Measurements from ENCODE around the gene TM9SF1. TPM values are rescaled to one million over a fixed set of nuclear protein-coding genes. Genes with fewer than 3 reads are reported as not detected.

The TM9SF1 gene
- total and polyA plus RNA-seq, 4 donors: 32.7 to 71.9 (median 52.0) TPM

- Histone ChIP-seq H3K27me3 (ENCODE audit: control insufficient read depth in 3 of 3, insufficient read depth in 3 of 3, low read length in 2 of 3) (no peaks in the 10 kb centered on the region), H3K36me3 (ENCODE audit: control insufficient read depth in 4 of 4, insufficient read depth in 4 of 4, low read length in 4 of 4) (peaks cover 9 to 27% (median 14%) of the 10 kb centered on the region in 4 donors)
- peak; percentile 86 for ATAC-seq (ENCODE audit: insufficient read depth, low FRiP score)
Observed at GRCh38 chr14:24232121-24232644, 36.9 kb upstream of the TM9SF1 start, which contains the start of gene NEDD8. Gene NEDD8 (minus strand): TSS chr14:24232367. CDS start chr14:24232267, 100 bp downstream.

GRCh38 chr14:24231263-24232120, 36.3 kb upstream of the TM9SF1 start:
- no peaks in the 10 kb centered on the region for H3K27me3 ChIP-seq (ENCODE audit: control insufficient read depth in 3 of 3, insufficient read depth in 3 of 3, low read length in 2 of 3)
- TF ChIP-seq CTCF (IDR thresholded peaks at IDR 0.05; ENCODE audit: control extremely low read depth, extremely low read depth): no peak
- WGBS, 2 donors: 10 to 11% methylated on average over 23 of the region's 23 CpGs
- peaks cover 4 to 20% (median 8%) of the 10 kb centered on the region in 4 donors for H3K36me3 ChIP-seq (ENCODE audit: control insufficient read depth in 4 of 4, insufficient read depth in 4 of 4, low read length in 4 of 4)
- H3K4me1 ChIP-seq (ENCODE audit: control insufficient read depth in 5 of 5, insufficient read depth in 5 of 5, low read length in 5 of 5): peaks cover 10 to 21% (median 16%) of the 10 kb centered on the region in 5 donors
- H3K27ac ChIP-seq (ENCODE audit: low read depth in 1 of 2, low read length in 1 of 2): peak overlapping the region; percentile 75 to 96
- no peak for DNase-seq
- H3K4me3 ChIP-seq: peak overlapping the region; percentile 84
- peak; percentile 54 for ATAC-seq (ENCODE audit: insufficient read depth, low FRiP score)
- H3K9me3 ChIP-seq (ENCODE audit: control insufficient read depth in 4 of 4, insufficient read depth in 3 of 4, low read length in 3 of 4): no peaks in the 10 kb centered on the region
- H3K9ac ChIP-seq (ENCODE audit: insufficient read depth in 1 of 2, low read length in 2 of 2): peak overlapping the region; percentile 69 to 84

More at GRCh38 chr14:24232121-24232644, 36.9 kb upstream of the TM9SF1 start, which contains the start of gene NEDD8:
- 0% methylated on average over 30 of the region's 30 CpGs for WGBS, 2 donors
- Histone ChIP-seq H3K4me3 (peak within 1 kb of the TSS; percentile 84), H3K27ac (ENCODE audit: low read depth in 1 of 2, low read length in 1 of 2) (peak within 1 kb of the TSS; percentile 75 to 96), H3K9me3 (ENCODE audit: control insufficient read depth in 4 of 4, insufficient read depth in 3 of 4, low read length in 3 of 4) (no peaks in the 10 kb centered on the region), H3K9ac (ENCODE audit: insufficient read depth in 1 of 2, low read length in 2 of 2) (peak within 1 kb of the TSS; percentile 69 to 84), H3K4me1 (ENCODE audit: control insufficient read depth in 5 of 5, insufficient read depth in 5 of 5, low read length in 5 of 5) (peaks cover 10 to 21% (median 16%) of the 10 kb centered on the region in 5 donors)
- DNase-seq: peak; percentile 92 to 96 (median 96)
- no peak for TF ChIP-seq CTCF (IDR thresholded peaks at IDR 0.05; ENCODE audit: control extremely low read depth, extremely low read depth)

GRCh38 chr14:24228902-24229301, 33.7 kb upstream of the TM9SF1 start:
- no peak for DNase-seq
- Histone ChIP-seq H3K4me3 (no peak overlapping the region), H3K27ac (ENCODE audit: low read depth in 1 of 2, low read length in 1 of 2) (no peak overlapping the region), H3K36me3 (ENCODE audit: control insufficient read depth in 4 of 4, insufficient read depth in 4 of 4, low read length in 4 of 4) (peaks cover 0 to 3% (median 0%) of the 10 kb centered on the region in 4 donors), H3K27me3 (ENCODE audit: control insufficient read depth in 3 of 3, insufficient read depth in 3 of 3, low read length in 2 of 3) (no peaks in the 10 kb centered on the region), H3K4me1 (ENCODE audit: control insufficient read depth in 5 of 5, insufficient read depth in 5 of 5, low read length in 5 of 5) (peaks cover 10 to 19% (median 13%) of the 10 kb centered on the region in 5 donors), H3K9me3 (ENCODE audit: control insufficient read depth in 4 of 4, insufficient read depth in 3 of 4, low read length in 3 of 4) (no peaks in the 10 kb centered on the region), H3K9ac (ENCODE audit: insufficient read depth in 1 of 2, low read length in 2 of 2) (no peak overlapping the region)
- TF ChIP-seq CTCF (IDR thresholded peaks at IDR 0.05; ENCODE audit: control extremely low read depth, extremely low read depth): no peak
- 0 to 55% methylated on average over 1 of the region's 1 CpG for WGBS, 2 donors
- ATAC-seq (ENCODE audit: insufficient read depth, low FRiP score): no peak

Measured in lung (tissue), 12 donors.